Liver (tissue), 3 donors: ENCODE results near the gene MCTP1.

ENCODE experiments used
- CTCF ChIP-seq: fragments of 150-350 bp; IDR thresholded peaks from 2 replicates; pipeline ENCODE4 v1.5.1; 2017; ENCODE audit warnings: improper control_type of control experiment, low read depth, low read length; ENCODE audit not compliant: missing input control
- FOXA1 ChIP-seq: IDR thresholded peaks from 2 replicates; pipeline ENCODE4 v1.6.1; 2016; ENCODE audit warnings: antibody characterized with exemption
- FOXA2 ChIP-seq: IDR thresholded peaks from 2 replicates; pipeline ENCODE4 v1.6.1; 2016; ENCODE audit warnings: antibody characterized with exemption
- GABPA ChIP-seq, 2 donors: IDR thresholded peaks in 1 of 2; conservative IDR thresholded peaks in 1 of 2; 2 replicates each; pipeline ENCODE4 v1.6.1; 2016; ENCODE audit warnings: antibody characterized with exemption in 2 of 2, mild to moderate bottlenecking in 1 of 2, moderate library complexity in 1 of 2
- JUND ChIP-seq, 2 donors: IDR thresholded peaks; 2 replicates each; pipeline ENCODE4 v1.6.1; 2016; ENCODE audit warnings: antibody characterized with exemption in 2 of 2
- MAX ChIP-seq: IDR thresholded peaks from 2 replicates; pipeline ENCODE4 v1.6.1; 2016; ENCODE audit warnings: antibody characterized with exemption
- NR2F2 ChIP-seq: IDR thresholded peaks from 2 replicates; pipeline ENCODE4 v1.6.1; 2016; ENCODE audit warnings: antibody characterized with exemption
- RAD21 ChIP-seq, 2 donors: IDR thresholded peaks; 2 replicates each; pipeline ENCODE4 v1.6.1; 2016; ENCODE audit warnings: antibody characterized with exemption in 2 of 2, mild to moderate bottlenecking in 2 of 2
- REST ChIP-seq: IDR thresholded peaks from 2 replicates; pipeline ENCODE4 v1.6.1; 2016; ENCODE audit warnings: antibody characterized with exemption, mild to moderate bottlenecking
- RXRA ChIP-seq, 2 donors: IDR thresholded peaks; 2 replicates each; pipeline ENCODE4 v1.6.1; 2017 to 2018; ENCODE audit warnings: antibody characterized with exemption in 2 of 2, mild to moderate bottlenecking in 1 of 2
- SP1 ChIP-seq: IDR thresholded peaks from 2 replicates; pipeline ENCODE4 v1.6.1; 2018; ENCODE audit warnings: antibody characterized with exemption, mild to moderate bottlenecking
- TAF1 ChIP-seq: conservative IDR thresholded peaks from 2 replicates; pipeline ENCODE4 v1.6.1; 2016; ENCODE audit warnings: antibody characterized with exemption, mild to moderate bottlenecking
- YY1 ChIP-seq: IDR thresholded peaks from 2 replicates; pipeline ENCODE4 v1.6.1; 2016; ENCODE audit warnings: antibody characterized with exemption, mild to moderate bottlenecking
- donor health status: healthy.
- donor health status: healthy.

DNA sequence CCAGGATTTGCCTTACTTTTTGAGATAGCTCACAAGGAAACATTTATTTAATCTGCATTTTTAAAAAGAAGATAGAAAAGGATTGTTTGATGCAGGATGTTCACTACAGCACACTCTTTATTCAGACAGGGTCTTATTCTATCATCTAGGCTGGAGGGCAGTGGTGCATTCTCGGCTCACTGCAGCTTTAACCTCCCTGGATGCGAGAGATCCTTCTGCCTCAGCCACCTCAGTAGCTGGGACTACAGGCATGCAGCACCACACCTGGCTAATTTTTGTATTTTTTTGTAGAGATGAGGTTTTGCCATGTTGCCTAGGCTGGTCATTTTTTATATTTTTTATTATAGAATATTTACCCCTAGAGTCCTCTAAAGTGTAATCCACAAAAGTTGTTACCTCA, 221.4 kb downstream of the MCTP1 start:
- TF ChIP-seq YY1 (no peak), NR2F2 (no peak), SP1 (no peak), CTCF (no peak), TAF1 (no peak), RAD21 (IDR thresholded peaks at IDR 0.05) (no peak), REST (no peak), FOXA2 (no peak), GABPA (IDR thresholded peaks at IDR 0.05 in 1 of 2, conservative IDR thresholded peaks at IDR 0.05 in 1 of 2) (no peak), JUND (IDR thresholded peaks at IDR 0.05) (no peak), FOXA1 (no peak), MAX (no peak), RXRA (IDR thresholded peaks at IDR 0.05) (no peak)
